Ishikawa (cell line): ENCODE measurements around the gene SRSF2.

ENCODE experiments used
- CEBPB ChIP-seq: IDR thresholded peaks from 2 replicates; pipeline ENCODE4 v1.6.1; 2012
- CREB1 ChIP-seq: IDR thresholded peaks from 2 replicates; pipeline ENCODE4 v1.6.1; 2012; ENCODE audit warnings: low read depth
- EGR1 ChIP-seq: IDR thresholded peaks from 2 replicates; pipeline ENCODE4 v1.6.1; 2012
- EP300 ChIP-seq: IDR thresholded peaks from 2 replicates; pipeline ENCODE4 v1.6.1; 2012; ENCODE audit warnings: borderline replicate concordance
- FOXM1 ChIP-seq: IDR thresholded peaks from 2 replicates; pipeline ENCODE4 v1.6.1; 2012; ENCODE audit warnings: low read depth, borderline replicate concordance
- NFIC ChIP-seq: IDR thresholded peaks from 2 replicates; pipeline ENCODE4 v1.6.1; 2012
- RAD21 ChIP-seq: IDR thresholded peaks from 2 replicates; pipeline ENCODE4 v1.6.1; 2012; ENCODE audit warnings: low read depth
- REST ChIP-seq: IDR thresholded peaks from 2 replicates; pipeline ENCODE4 v1.6.1; 2012; ENCODE audit warnings: low read depth, mild to moderate bottlenecking
- TAF1 ChIP-seq: IDR thresholded peaks from 2 replicates; pipeline ENCODE4 v1.6.1; 2012; ENCODE audit warnings: low read depth, mild to moderate bottlenecking
- TCF12 ChIP-seq: IDR thresholded peaks from 2 replicates; pipeline ENCODE4 v1.6.1; 2012; ENCODE audit warnings: low read depth
- TEAD4 ChIP-seq: IDR thresholded peaks from 2 replicates; pipeline ENCODE4 v1.6.1; 2012
- YY1 ChIP-seq: IDR thresholded peaks from 2 replicates; pipeline ENCODE4 v1.6.1; 2012; ENCODE audit warnings: low read depth
- ZBTB7A ChIP-seq: IDR thresholded peaks from 2 replicates; pipeline ENCODE4 v1.6.1; 2012; ENCODE audit warnings: low read depth
- TF ChIP-seq, protein P1 (sequence below): IDR thresholded peaks from 2 replicates; pipeline ENCODE4 v1.6.1; 2012
- TF ChIP-seq, protein P2 (sequence below): IDR thresholded peaks from 2 replicates; pipeline ENCODE4 v1.6.1; 2012

SRSF2 gene

DNA sequence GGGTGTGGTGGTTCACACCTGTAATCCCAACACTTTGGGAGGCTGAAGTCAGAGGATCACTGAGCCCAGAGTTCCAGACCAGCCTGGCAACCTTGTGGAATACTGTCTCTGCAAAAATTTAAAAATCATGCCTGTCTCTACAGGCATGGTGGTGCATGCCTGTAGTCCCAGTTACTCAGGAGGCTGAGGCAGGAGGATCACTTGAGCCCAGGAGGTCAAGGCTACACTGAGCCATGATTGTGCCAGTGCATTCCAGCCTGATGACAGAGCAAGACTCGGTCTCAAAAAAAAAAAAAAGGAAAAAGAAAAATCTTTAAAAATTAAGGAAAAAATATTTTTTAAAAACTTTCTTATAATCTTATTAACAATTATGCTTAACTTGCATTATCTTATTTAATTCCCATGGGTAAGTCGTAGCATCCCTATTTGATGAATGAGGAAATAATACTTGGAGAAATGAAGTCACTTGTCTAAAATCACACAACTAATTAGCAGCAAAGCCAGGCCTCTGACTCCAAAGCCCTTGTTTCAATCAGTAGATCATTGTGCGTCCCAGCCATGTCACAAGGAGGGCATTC lies 14.4 kb upstream of the SRSF2 start:
- no peak for TF ChIP-seq EGR1
- no peak for TF ChIP-seq TCF12
- TF ChIP-seq EP300, result no peak
- TF ChIP-seq ZBTB7A, result no peak
- TF ChIP-seq, protein P1, sequence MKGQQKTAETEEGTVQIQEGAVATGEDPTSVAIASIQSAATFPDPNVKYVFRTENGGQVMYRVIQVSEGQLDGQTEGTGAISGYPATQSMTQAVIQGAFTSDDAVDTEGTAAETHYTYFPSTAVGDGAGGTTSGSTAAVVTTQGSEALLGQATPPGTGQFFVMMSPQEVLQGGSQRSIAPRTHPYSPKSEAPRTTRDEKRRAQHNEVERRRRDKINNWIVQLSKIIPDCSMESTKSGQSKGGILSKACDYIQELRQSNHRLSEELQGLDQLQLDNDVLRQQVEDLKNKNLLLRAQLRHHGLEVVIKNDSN, result no peak
- TF ChIP-seq, protein P2, sequence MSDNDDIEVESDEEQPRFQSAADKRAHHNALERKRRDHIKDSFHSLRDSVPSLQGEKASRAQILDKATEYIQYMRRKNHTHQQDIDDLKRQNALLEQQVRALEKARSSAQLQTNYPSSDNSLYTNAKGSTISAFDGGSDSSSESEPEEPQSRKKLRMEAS, result no peak
- no peak for TF ChIP-seq CEBPB
- TF ChIP-seq CREB1, result no peak
- no peak for TF ChIP-seq TAF1
- TF ChIP-seq YY1, result no peak
- no peak for TF ChIP-seq NFIC
- TF ChIP-seq REST, result no peak
- no peak for TF ChIP-seq FOXM1
- TF ChIP-seq RAD21, result no peak
- no peak for TF ChIP-seq TEAD4

DNA sequence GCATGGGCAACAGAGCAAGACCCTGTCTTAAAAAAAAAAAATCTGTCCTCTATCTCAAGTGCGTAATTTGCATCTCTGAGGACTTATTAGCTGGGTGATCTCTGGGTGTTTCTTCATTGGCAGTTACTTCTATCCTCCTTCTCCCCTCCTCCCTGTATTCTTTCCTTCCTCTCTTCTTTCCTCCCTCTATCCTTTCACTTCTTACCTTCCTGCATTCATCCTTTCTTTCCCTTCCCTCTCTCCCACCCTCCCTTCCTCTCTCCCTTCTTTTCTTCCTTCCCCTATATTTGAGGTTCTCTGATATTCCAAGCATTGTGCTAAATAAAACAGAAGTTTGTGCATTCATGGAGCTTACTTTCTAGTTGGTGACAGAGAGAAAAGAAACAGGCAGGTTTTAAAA lies 11.5 kb upstream of the SRSF2 start:
- TF ChIP-seq EGR1 (no peak), ZBTB7A (no peak), CREB1 (no peak), TEAD4 (no peak), REST (no peak), CEBPB (no peak), YY1 (no peak), EP300 (no peak), RAD21 (no peak), TAF1 (no peak), FOXM1 (no peak), TCF12 (no peak), NFIC (no peak)
- TF ChIP-seq, protein P1, result no peak
- TF ChIP-seq, protein P2, result no peak

- TF ChIP-seq RAD21 (no peak), ZBTB7A (no peak), TEAD4 (no peak), TCF12 (no peak), EP300 (no peak), FOXM1 (no peak), REST (no peak), CREB1 (no peak), YY1 (no peak), TAF1 (no peak)
- TF ChIP-seq, protein P2, result no peak
Observed at GRCh38 chr17:76747716-76748363, 10.7 kb upstream of the SRSF2 start.

DNA sequence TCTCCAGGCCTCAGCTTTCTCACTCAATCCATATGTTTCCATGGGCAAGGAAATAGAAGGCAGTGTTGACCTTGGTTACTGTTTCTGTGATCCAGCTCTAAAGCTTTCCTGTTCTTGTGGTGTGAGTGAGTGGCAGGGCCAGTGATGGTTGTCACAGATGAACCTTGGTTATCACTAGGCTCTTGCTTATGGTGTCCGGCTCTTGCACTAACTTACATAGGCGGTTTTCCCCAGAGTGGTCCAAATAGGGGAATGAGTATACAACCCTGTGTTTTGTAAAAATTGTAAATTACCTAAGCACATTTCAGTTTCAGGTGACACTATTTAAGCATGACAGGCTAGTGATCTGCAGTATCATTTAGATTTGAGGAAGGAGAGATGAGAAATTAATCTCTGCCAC lies 7.6 kb upstream of the SRSF2 start:
- no peak for TF ChIP-seq TEAD4
- TF ChIP-seq CREB1, result no peak
- TF ChIP-seq TAF1, result no peak
- no peak for TF ChIP-seq RAD21
- TF ChIP-seq, protein P1, result no peak
- TF ChIP-seq FOXM1, result no peak
- no peak for TF ChIP-seq REST
- TF ChIP-seq EP300, result no peak
- no peak for TF ChIP-seq NFIC
- TF ChIP-seq, protein P2, result no peak
- TF ChIP-seq YY1, result no peak
- no peak for TF ChIP-seq EGR1
- TF ChIP-seq TCF12, result no peak
